HEK293T (cell line): ENCODE measurements around the gene FTSJ3.

Experiments used
- ARNT ChIP-seq: fragments of 450-650 bp; IDR thresholded peaks from 2 replicates; pipeline ENCODE4 v1.6.1; 2017; ENCODE audit warnings: mild to moderate bottlenecking
- ELF4 ChIP-seq: fragments of 450-650 bp; IDR thresholded peaks from 2 replicates; pipeline ENCODE4 v1.6.1; 2017; ENCODE audit warnings: antibody characterized with exemption
- FOXA1 ChIP-seq: fragments of 450-650 bp; IDR thresholded peaks from 2 replicates; pipeline ENCODE4 v1.6.1; 2016; ENCODE audit warnings: mild to moderate bottlenecking
- FOXK2 ChIP-seq: fragments of 450-650 bp; IDR thresholded peaks from 2 replicates; pipeline ENCODE4 v1.6.1; 2016; ENCODE audit warnings: mild to moderate bottlenecking
- FOXM1 ChIP-seq: fragments of 450-650 bp; IDR thresholded peaks from 2 replicates; pipeline ENCODE4 v1.6.1; 2017; ENCODE audit warnings: mild to moderate bottlenecking, borderline replicate concordance
- HDGF ChIP-seq: fragments of 450-650 bp; IDR thresholded peaks from 2 replicates; pipeline ENCODE4 v1.6.1; 2017; ENCODE audit warnings: antibody characterized with exemption, borderline replicate concordance
- L3MBTL2 ChIP-seq: fragments of 450-650 bp; conservative IDR thresholded peaks from 2 replicates; pipeline ENCODE4 v1.6.1; 2016; ENCODE audit warnings: mild to moderate bottlenecking
- PKNOX1 ChIP-seq: fragments of 450-650 bp; IDR thresholded peaks from 2 replicates; pipeline ENCODE4 v1.6.1; 2016
- SP1 ChIP-seq: fragments of 450-650 bp; IDR thresholded peaks from 2 replicates; pipeline ENCODE4 v1.6.1; 2017
- SUZ12 ChIP-seq: fragments of 450-650 bp; IDR thresholded peaks from 2 replicates; pipeline ENCODE4 v1.6.1; 2016; ENCODE audit warnings: mild to moderate bottlenecking
- TARDBP ChIP-seq: fragments of 450-650 bp; IDR thresholded peaks from 2 replicates; pipeline ENCODE4 v1.6.1; 2016
- ZNF384 ChIP-seq: fragments of 450-650 bp; IDR thresholded peaks from 2 replicates; pipeline ENCODE4 v1.6.1; 2016

GRCh38 chr17:63855185-63855584, 27.7 kb upstream of the FTSJ3 start:
- TF ChIP-seq HDGF (no peak), SP1 (no peak), ARNT (no peak), ELF4 (no peak), FOXA1 (no peak), SUZ12 (no peak), FOXM1 (no peak), ZNF384 (no peak), FOXK2 (no peak), L3MBTL2 (no peak), PKNOX1 (no peak), TARDBP (no peak)
